Activated naive CD4-positive, alpha-beta T cell treated with anti-CD3 and anti-CD28 coated beads, Interleukin-2, amount 50 U/mL, for 72 hours (primary cell): Measurements from ENCODE around the gene SIK3. TPM values are rescaled to one million over a fixed set of nuclear protein-coding genes. Genes with fewer than 3 reads are reported as not detected.
"Not testable (repeated sequence)": the region's sequence is repeated elsewhere in the genome, so short reads cannot be mapped to it uniquely, and the experiment has no call there.

Experiments used
- ATAC-seq, 2 donors: fragments of 150-1000 bp; cut with Tn5 transposase; 2 replicates each; pipeline ENCODE4 v1.10.0; 2021; ENCODE audit warnings: mild to moderate bottlenecking in 2 of 2, moderate library complexity in 2 of 2
- DNase-seq, 2 donors: peaks; one replicate each; pipeline ENCODE4 v3.0.0; 2021 to 2022; ENCODE audit warnings: low spot score in 2 of 2
- H3K27ac Mint-ChIP-seq, 2 donors: one replicate each; pipeline ENCODE4 v1.8.0; 2022; ENCODE audit warnings: mild to moderate bottlenecking in 2 of 2, mixed read lengths in 2 of 2
- H3K36me3 Mint-ChIP-seq, 2 donors: one replicate each; pipeline ENCODE4 v1.8.0; 2022; ENCODE audit warnings: mixed read lengths in 2 of 2
- H3K9me3 Mint-ChIP-seq, 2 donors: one replicate each; pipeline ENCODE4 v1.8.0; 2022; ENCODE audit warnings: mixed read lengths in 2 of 2
- total RNA-seq, 2 donors: library from RNA; stranded (reverse); gene quantifications; one replicate each; pipeline ENCODE4 v1.2.3, GENCODE V29; 2022

SIK3 gene
- 10 to 100 TPM; 14.6 to 39.5 TPM for total RNA-seq

GRCh38 chr11:117098269-117099232 is at the start of gene SIK3:
Gene SIK3, minus strand, starts transcription at chr11:117098428. Its CDS starts 13 bp downstream, at chr11:117098415.
- peaks cover 0 to 16% of the 10 kb centered on the region in 2 donors for H3K36me3 Mint-ChIP-seq
- no peaks in the 10 kb centered on the region for H3K9me3 Mint-ChIP-seq
- DNase-seq (peak; percentile 87 to 94), ATAC-seq (peak; percentile 78 to 89)
- peak within 1 kb of the TSS; percentile 97 to 98 for H3K27ac Mint-ChIP-seq

GRCh38 chr11:117146521-117146920 is 48.3 kb upstream of the SIK3 start:
- Mint-ChIP-seq H3K36me3 (peaks cover 17 to 25% of the 10 kb centered on the region in 2 donors), H3K27ac (peak overlapping the region in 1 of 2 donors; percentile 87)

GRCh38 chr11:117145393-117145761 is 47.1 kb upstream of the SIK3 start:
- ATAC-seq (no peak), DNase-seq (peak in 1 of 2 donors; percentile 7)
- Mint-ChIP-seq H3K27ac (peak overlapping the region; percentile 87 to 99), H3K36me3 (peaks cover 17 to 25% of the 10 kb centered on the region in 2 donors), H3K9me3 (no peaks in the 10 kb centered on the region)

More at GRCh38 chr11:117146521-117146920, 48.3 kb upstream of the SIK3 start:
- H3K9me3 Mint-ChIP-seq = no peaks in the 10 kb centered on the region
- DNase-seq (no peak), ATAC-seq (no peak)

- ATAC-seq (peak; percentile 54 to 60), DNase-seq (peak in 1 of 2 donors; percentile 43)
- peaks cover 17 to 25% of the 10 kb centered on the region in 2 donors for H3K36me3 Mint-ChIP-seq
- peak overlapping the region; percentile 98 to 99 for H3K27ac Mint-ChIP-seq
- no peaks in the 10 kb centered on the region for H3K9me3 Mint-ChIP-seq
Observed at GRCh38 chr11:117144477-117145392, 46.5 kb upstream of the SIK3 start.

GRCh38 chr11:117143871-117144476 is 45.7 kb upstream of the SIK3 start, which contains the start of gene PAFAH1B2:
Gene PAFAH1B2, plus strand, starts transcription at chr11:117144287. Its CDS starts 8,161 bp downstream, at chr11:117152448.
- Mint-ChIP-seq H3K27ac (peak within 1 kb of the TSS; percentile 98 to 99), H3K9me3 (no peaks in the 10 kb centered on the region)
- ATAC-seq = peak; percentile 97 to 98

GRCh38 chr11:117143390-117143789 is 45.2 kb upstream of the SIK3 start:
- ATAC-seq = peak; percentile 36 to 37
- Mint-ChIP-seq H3K27ac (peak overlapping the region; percentile 85 to 98), H3K36me3 (peaks cover 17 to 25% of the 10 kb centered on the region in 2 donors), H3K9me3 (no peaks in the 10 kb centered on the region)
- DNase-seq = peak in 1 of 2 donors; percentile 5

More at GRCh38 chr11:117143871-117144476, 45.7 kb upstream of the SIK3 start, which contains the start of gene PAFAH1B2:
- DNase-seq = peak; percentile 94 to 96
- peaks cover 17 to 25% of the 10 kb centered on the region in 2 donors for H3K36me3 Mint-ChIP-seq

GRCh38 chr11:117137223-117138086 is 39.2 kb upstream of the SIK3 start:
- not testable (repeated sequence) for H3K36me3 Mint-ChIP-seq, H3K27ac Mint-ChIP-seq, H3K9me3 Mint-ChIP-seq, DNase-seq, ATAC-seq

- DNase-seq, H3K27ac Mint-ChIP-seq, ATAC-seq, H3K36me3 Mint-ChIP-seq, H3K9me3 Mint-ChIP-seq: not testable (repeated sequence)
Observed at GRCh38 chr11:117134979-117135378, 36.8 kb upstream of the SIK3 start.

- Mint-ChIP-seq H3K27ac (no peak overlapping the region), H3K9me3 (no peaks in the 10 kb centered on the region), H3K36me3 (no peaks in the 10 kb centered on the region)
- DNase-seq (no peak), ATAC-seq (no peak)
Observed at GRCh38 chr11:117134431-117134830, 36.2 kb upstream of the SIK3 start.

GRCh38 chr11:117130879-117131278 is 32.7 kb upstream of the SIK3 start:
- no peaks in the 10 kb centered on the region for H3K36me3 Mint-ChIP-seq
- H3K9me3 Mint-ChIP-seq = no peaks in the 10 kb centered on the region
- ATAC-seq = no peak
- no peak for DNase-seq
- no peak overlapping the region for H3K27ac Mint-ChIP-seq

- not testable (repeated sequence) for H3K27ac Mint-ChIP-seq, ATAC-seq, H3K36me3 Mint-ChIP-seq, DNase-seq, H3K9me3 Mint-ChIP-seq
Observed at GRCh38 chr11:117130396-117130795, 32.2 kb upstream of the SIK3 start.

GRCh38 chr11:117128289-117128688 is 30.1 kb upstream of the SIK3 start:
- no peak overlapping the region for H3K27ac Mint-ChIP-seq
- ATAC-seq (no peak), DNase-seq (no peak)
- H3K36me3 Mint-ChIP-seq = no peaks in the 10 kb centered on the region
- H3K9me3 Mint-ChIP-seq = no peaks in the 10 kb centered on the region

- Mint-ChIP-seq H3K36me3 (no peaks in the 10 kb centered on the region), H3K27ac (no peak overlapping the region), H3K9me3 (no peaks in the 10 kb centered on the region)
- DNase-seq = no peak
- no peak for ATAC-seq
Observed at GRCh38 chr11:117127171-117127901, 29.1 kb upstream of the SIK3 start.

- Mint-ChIP-seq H3K36me3 (no peaks in the 10 kb centered on the region), H3K27ac (no peak overlapping the region), H3K9me3 (no peaks in the 10 kb centered on the region)
- DNase-seq = no peak
- ATAC-seq = no peak
Observed at GRCh38 chr11:117126223-117126965, 28.2 kb upstream of the SIK3 start.
